ENCODE data around the gene INPP5A. TPM values are rescaled to one million over a fixed set of nuclear protein-coding genes. Genes with fewer than 3 reads are reported as not detected.

The INPP5A gene
- total RNA-seq, 2 donors from 2014 or later, result 20.7 to 26.7 TPM

DNA sequence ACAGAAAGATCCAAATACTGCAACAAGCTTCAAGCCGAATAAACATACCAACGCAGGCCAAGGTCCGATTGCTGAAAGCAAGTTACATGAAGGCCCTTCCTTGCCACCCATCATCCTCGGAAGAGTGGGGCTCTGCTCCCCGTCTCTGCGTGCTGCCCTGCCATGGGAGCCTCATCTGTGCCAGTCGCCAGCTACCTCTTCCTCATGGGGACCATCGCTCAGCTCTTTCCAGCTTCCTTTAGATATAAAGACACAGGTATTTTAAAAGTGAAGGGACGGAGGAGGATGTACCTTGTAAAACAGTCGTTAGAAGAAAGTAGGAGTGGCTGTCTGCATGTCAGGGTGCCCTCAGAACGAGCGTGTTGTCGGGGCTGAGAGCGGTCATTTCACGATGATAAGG is 114.9 kb downstream of the INPP5A start:
- no peaks in the 10 kb centered on the region for H3K27me3 ChIP-seq (ENCODE audit: control insufficient read depth, insufficient read depth, low read length, poor library complexity, severe bottlenecking)
- Mint-ChIP-seq H3K27me3 (ENCODE audit: insufficient read depth) (no peaks in the 10 kb centered on the region), H3K27ac (no peak overlapping the region), H3K36me3 (ENCODE audit: low read depth) (no peaks in the 10 kb centered on the region), H3K4me1 (peaks cover 7% of the 10 kb centered on the region), H3K4me3 (no peak overlapping the region), H3K9me3 (no peaks in the 10 kb centered on the region)
- no peak overlapping the region for H3K9ac ChIP-seq (ENCODE audit: extremely low read depth, low read length, poor library complexity, severe bottlenecking)
- H3K4me1 ChIP-seq (ENCODE audit: control insufficient read depth, insufficient read depth, low read length), result peaks cover 3% of the 10 kb centered on the region
- TF ChIP-seq CTCF (conservative IDR thresholded peaks at IDR 0.05), result no peak
- no peak overlapping the region for H3K27ac ChIP-seq (ENCODE audit: low read depth, low read length)
- no peaks in the 10 kb centered on the region for H3K36me3 ChIP-seq (ENCODE audit: control insufficient read depth, insufficient read depth, low read length)
- no peak for DNase-seq
- 93 to 95% methylated on average over 12 to 15 of the region's 15 CpGs for WGBS, 2 experiments (ENCODE audit: insufficient coverage in 1 of 2, insufficient read length in 1 of 2)
- H3K9me3 ChIP-seq (ENCODE audit: control insufficient read depth, low read length), result no peaks in the 10 kb centered on the region
- H3K4me3 ChIP-seq (ENCODE audit: low read length), result no peak overlapping the region

DNA sequence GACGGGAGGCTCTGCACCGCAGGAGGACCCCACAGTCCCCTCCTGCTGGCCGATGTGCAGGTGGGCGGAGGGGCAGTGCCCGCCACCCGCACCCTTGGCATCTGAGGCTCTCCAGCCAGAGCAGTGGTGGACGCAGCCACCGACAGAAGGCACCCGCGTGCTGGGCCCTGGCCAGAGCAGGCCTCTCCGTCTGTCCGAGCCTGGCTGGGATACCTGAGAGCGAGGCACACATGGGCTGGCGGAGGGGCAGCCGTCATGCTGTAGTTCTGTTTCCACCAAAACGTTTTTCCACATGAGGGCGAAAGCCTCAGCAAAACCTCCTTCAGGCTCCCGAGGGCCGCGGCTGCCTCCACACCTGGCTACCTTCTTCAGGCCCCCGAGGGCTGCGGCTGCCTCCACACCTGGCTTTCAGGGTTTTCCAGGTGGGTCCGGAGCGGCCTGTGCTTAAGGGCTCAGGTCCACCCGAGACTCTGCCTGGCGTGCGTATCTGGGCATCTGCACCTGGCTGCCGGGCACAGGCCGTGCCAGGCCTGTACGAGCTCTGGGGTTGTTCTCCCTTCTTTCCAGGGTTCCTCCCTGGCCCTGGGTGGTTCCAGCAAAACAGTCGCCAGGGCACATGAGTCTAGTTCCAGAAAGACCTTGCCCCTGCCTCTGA is 115.5 kb downstream of the INPP5A start:
- no peak for DNase-seq
- Mint-ChIP-seq H3K27ac (no peak overlapping the region), H3K9me3 (no peaks in the 10 kb centered on the region), H3K4me1 (peaks cover 7% of the 10 kb centered on the region), H3K27me3 (ENCODE audit: insufficient read depth) (no peaks in the 10 kb centered on the region), H3K4me3 (no peak overlapping the region), H3K36me3 (ENCODE audit: low read depth) (no peaks in the 10 kb centered on the region)
- Histone ChIP-seq H3K27me3 (ENCODE audit: control insufficient read depth, insufficient read depth, low read length, poor library complexity, severe bottlenecking) (no peaks in the 10 kb centered on the region), H3K36me3 (ENCODE audit: control insufficient read depth, insufficient read depth, low read length) (no peaks in the 10 kb centered on the region), H3K27ac (ENCODE audit: low read depth, low read length) (no peak overlapping the region), H3K9ac (ENCODE audit: extremely low read depth, low read length, poor library complexity, severe bottlenecking) (no peak overlapping the region), H3K4me3 (ENCODE audit: low read length) (no peak overlapping the region), H3K9me3 (ENCODE audit: control insufficient read depth, low read length) (no peaks in the 10 kb centered on the region), H3K4me1 (ENCODE audit: control insufficient read depth, insufficient read depth, low read length) (peaks cover 3% of the 10 kb centered on the region)
- no peak for TF ChIP-seq CTCF (conservative IDR thresholded peaks at IDR 0.05)
- WGBS, 2 experiments (ENCODE audit: insufficient coverage in 1 of 2, insufficient read length in 1 of 2), result 93 to 95% methylated on average over 21 to 31 of the region's 31 CpGs

- Mint-ChIP-seq H3K27ac (no peak overlapping the region), H3K27me3 (ENCODE audit: insufficient read depth) (no peaks in the 10 kb centered on the region), H3K4me3 (no peak overlapping the region), H3K9me3 (no peaks in the 10 kb centered on the region), H3K36me3 (ENCODE audit: low read depth) (no peaks in the 10 kb centered on the region), H3K4me1 (peaks cover 2% of the 10 kb centered on the region)
- Histone ChIP-seq H3K36me3 (ENCODE audit: control insufficient read depth, insufficient read depth, low read length) (no peaks in the 10 kb centered on the region), H3K4me1 (ENCODE audit: control insufficient read depth, insufficient read depth, low read length) (no peaks in the 10 kb centered on the region), H3K9me3 (ENCODE audit: control insufficient read depth, low read length) (no peaks in the 10 kb centered on the region), H3K27me3 (ENCODE audit: control insufficient read depth, insufficient read depth, low read length, poor library complexity, severe bottlenecking) (no peaks in the 10 kb centered on the region), H3K4me3 (ENCODE audit: low read length) (no peak overlapping the region), H3K9ac (ENCODE audit: extremely low read depth, low read length, poor library complexity, severe bottlenecking) (no peak overlapping the region), H3K27ac (ENCODE audit: low read depth, low read length) (no peak overlapping the region)
- 92 to 94% methylated on average over 17 to 20 of the region's 20 CpGs for WGBS, 2 experiments (ENCODE audit: insufficient coverage in 1 of 2, insufficient read length in 1 of 2)
- DNase-seq, result no peak
- TF ChIP-seq CTCF (conservative IDR thresholded peaks at IDR 0.05), result no peak
Observed at GRCh38 chr10:132653721-132654120, 116.1 kb downstream of the INPP5A start.
